ENCODE data around the gene IGFBP1. TPM values are rescaled to one million over a fixed set of nuclear protein-coding genes. Genes with fewer than 3 reads are reported as not detected.

The IGFBP1 gene
- total RNA-seq, 6 experiments from 2014 or later: not detected

DNA sequence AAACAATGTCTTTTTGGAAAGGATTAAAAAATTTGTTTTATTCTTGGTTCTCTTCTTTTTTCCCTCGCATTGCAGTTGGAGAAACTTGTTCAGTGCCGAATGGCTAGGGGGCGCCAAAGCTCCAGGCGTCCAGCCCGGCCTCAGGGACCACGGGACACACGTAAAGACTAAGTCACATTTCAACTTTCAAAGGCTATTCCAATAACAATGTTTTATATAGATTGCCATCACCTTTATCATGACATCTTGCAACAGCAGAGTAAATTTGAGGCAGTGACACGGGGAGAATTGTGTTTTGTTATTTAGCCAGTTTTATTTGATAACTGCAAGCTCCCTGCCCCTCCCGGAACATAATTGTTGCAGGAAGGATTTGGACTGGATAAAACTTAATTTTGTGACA is 35.0 kb downstream of the IGFBP1 start:
- H3K4me1 Mint-ChIP-seq (ENCODE audit: low read depth): peaks cover 61% of the 10 kb centered on the region

DNA sequence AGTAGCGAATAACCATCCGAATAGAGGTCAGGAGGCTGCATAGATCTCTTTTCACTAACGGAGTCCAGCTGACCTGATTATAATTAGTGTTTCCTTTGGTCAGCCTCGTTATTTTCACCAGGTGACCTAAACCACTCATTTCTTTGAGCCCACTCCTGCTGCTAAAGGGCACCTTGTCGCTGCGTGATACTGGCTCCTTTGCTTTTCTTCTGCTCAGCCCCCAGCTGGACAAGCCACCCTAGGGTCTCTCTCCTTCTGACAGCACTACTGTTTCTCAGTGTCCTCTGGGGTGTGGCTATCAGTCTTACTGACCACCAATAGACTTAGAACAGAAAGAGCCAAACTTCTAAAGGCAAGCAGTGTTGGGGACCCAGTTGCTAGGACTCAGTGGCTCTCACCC is 35.5 kb downstream of the IGFBP1 start:
- no peak overlapping the region; the same call in 1 of the 2 replicates for H3K27ac Mint-ChIP-seq
- peaks cover 11% of the 10 kb centered on the region for H3K36me3 Mint-ChIP-seq (ENCODE audit: low read depth)
- no peak overlapping the region for H3K4me3 Mint-ChIP-seq
- TF ChIP-seq, protein P1, sequence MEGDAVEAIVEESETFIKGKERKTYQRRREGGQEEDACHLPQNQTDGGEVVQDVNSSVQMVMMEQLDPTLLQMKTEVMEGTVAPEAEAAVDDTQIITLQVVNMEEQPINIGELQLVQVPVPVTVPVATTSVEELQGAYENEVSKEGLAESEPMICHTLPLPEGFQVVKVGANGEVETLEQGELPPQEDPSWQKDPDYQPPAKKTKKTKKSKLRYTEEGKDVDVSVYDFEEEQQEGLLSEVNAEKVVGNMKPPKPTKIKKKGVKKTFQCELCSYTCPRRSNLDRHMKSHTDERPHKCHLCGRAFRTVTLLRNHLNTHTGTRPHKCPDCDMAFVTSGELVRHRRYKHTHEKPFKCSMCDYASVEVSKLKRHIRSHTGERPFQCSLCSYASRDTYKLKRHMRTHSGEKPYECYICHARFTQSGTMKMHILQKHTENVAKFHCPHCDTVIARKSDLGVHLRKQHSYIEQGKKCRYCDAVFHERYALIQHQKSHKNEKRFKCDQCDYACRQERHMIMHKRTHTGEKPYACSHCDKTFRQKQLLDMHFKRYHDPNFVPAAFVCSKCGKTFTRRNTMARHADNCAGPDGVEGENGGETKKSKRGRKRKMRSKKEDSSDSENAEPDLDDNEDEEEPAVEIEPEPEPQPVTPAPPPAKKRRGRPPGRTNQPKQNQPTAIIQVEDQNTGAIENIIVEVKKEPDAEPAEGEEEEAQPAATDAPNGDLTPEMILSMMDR (IDR thresholded peaks at IDR 0.05): no peak
- H3K27me3 Mint-ChIP-seq (ENCODE audit: insufficient read depth): no peaks in the 10 kb centered on the region
- no peak for DNase-seq
- peaks cover 55% of the 10 kb centered on the region for H3K4me1 Mint-ChIP-seq (ENCODE audit: low read depth)
- H3K9me3 Mint-ChIP-seq: no peaks in the 10 kb centered on the region

More for the DNA sequence above, 35.0 kb downstream of the IGFBP1 start:
- DNase-seq: peak; percentile 65
- Mint-ChIP-seq H3K27ac (peak overlapping the region; percentile 53; the same call in 1 of the 2 replicates), H3K36me3 (ENCODE audit: low read depth) (peaks cover 6% of the 10 kb centered on the region), H3K27me3 (ENCODE audit: insufficient read depth) (no peaks in the 10 kb centered on the region), H3K4me3 (peak overlapping the region; percentile 86), H3K9me3 (no peaks in the 10 kb centered on the region)
- TF ChIP-seq, protein P1 (IDR thresholded peaks at IDR 0.05): peak; percentile 98

GRCh38 chr7:45924283-45924682 is 36.0 kb downstream of the IGFBP1 start:
- H3K4me1 Mint-ChIP-seq (ENCODE audit: low read depth): peaks cover 51% of the 10 kb centered on the region
- H3K27me3 Mint-ChIP-seq (ENCODE audit: insufficient read depth): no peaks in the 10 kb centered on the region
- peak; percentile 77 for DNase-seq
- peaks cover 15% of the 10 kb centered on the region for H3K36me3 Mint-ChIP-seq (ENCODE audit: low read depth)
- H3K9me3 Mint-ChIP-seq: no peaks in the 10 kb centered on the region
- TF ChIP-seq, protein P1 (IDR thresholded peaks at IDR 0.05): no peak
- H3K27ac Mint-ChIP-seq: no peak overlapping the region; the same call in 1 of the 2 replicates
- peak overlapping the region; percentile 8; the same call in 1 of the 2 replicates for H3K4me3 Mint-ChIP-seq

DNA sequence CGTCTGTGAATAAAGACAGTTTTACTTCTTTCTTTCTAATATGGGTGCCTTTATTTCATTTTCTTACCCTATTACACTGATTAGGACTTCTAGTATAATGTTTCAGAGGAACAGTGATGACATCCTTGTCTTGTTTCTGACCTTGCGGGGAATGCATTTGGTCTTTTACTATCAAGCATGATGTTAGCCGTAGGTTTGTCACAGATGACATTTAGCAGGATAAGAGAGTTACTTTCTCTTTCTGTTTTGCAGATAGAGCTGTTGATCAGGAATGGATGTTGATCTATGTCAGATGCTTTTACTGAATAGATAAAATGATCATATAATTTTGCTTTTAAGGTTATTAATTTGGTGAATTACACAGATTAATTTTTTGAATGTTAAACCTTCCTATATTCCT is 39.4 kb downstream of the IGFBP1 start:
- TF ChIP-seq, protein P1 (IDR thresholded peaks at IDR 0.05): no peak
- no peak for DNase-seq
- Mint-ChIP-seq H3K4me3 (no peak overlapping the region), H3K9me3 (no peaks in the 10 kb centered on the region), H3K4me1 (ENCODE audit: low read depth) (peaks cover 28% of the 10 kb centered on the region), H3K27me3 (ENCODE audit: insufficient read depth) (no peaks in the 10 kb centered on the region), H3K27ac (no peak overlapping the region), H3K36me3 (ENCODE audit: low read depth) (peaks cover 18% of the 10 kb centered on the region)

DNA sequence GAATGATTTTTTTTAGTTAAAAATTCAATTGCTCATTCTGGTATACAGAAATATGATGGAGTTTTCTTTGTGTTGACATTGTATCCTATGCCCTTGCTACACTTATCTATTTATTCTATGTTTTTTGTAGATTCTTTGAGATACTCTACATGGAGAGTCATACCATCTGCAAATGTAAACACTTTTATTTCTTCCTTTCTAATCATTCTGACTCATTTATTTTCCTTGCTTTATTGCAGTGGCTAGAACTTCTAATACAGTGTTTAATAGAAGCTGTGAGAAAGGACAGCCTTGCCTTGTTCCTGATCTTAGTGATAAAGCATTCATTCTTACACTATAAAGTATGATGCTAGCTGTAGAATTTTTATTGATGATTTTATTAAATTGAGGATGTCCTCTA is 42.7 kb downstream of the IGFBP1 start:
- TF ChIP-seq, protein P1 (IDR thresholded peaks at IDR 0.05): no peak
- H3K9me3 Mint-ChIP-seq: no peaks in the 10 kb centered on the region
- H3K4me1 Mint-ChIP-seq (ENCODE audit: low read depth): peaks cover 7% of the 10 kb centered on the region; the same call in 1 of the 2 replicates
- no peaks in the 10 kb centered on the region for H3K27me3 Mint-ChIP-seq (ENCODE audit: insufficient read depth)
- H3K27ac Mint-ChIP-seq: no peak overlapping the region
- H3K4me3 Mint-ChIP-seq: no peak overlapping the region
- peaks cover 18% of the 10 kb centered on the region for H3K36me3 Mint-ChIP-seq (ENCODE audit: low read depth)
- no peak for DNase-seq
